Measurements from ENCODE around the gene CLCNKB. TPM values are rescaled to one million over a fixed set of nuclear protein-coding genes. Genes with fewer than 3 reads are reported as not detected.

The CLCNKB gene
- total RNA-seq, 2 experiments from 2014 or later, result not detected

GRCh38 chr1:16010837-16011236 lies 32.7 kb upstream of the CLCNKB start:
- H3K36me3 Mint-ChIP-seq, result no peaks in the 10 kb centered on the region

GRCh38 chr1:16011936-16012589 lies 31.5 kb upstream of the CLCNKB start:
- Mint-ChIP-seq H3K4me3 (peak overlapping the region; percentile 39), H3K36me3 (no peaks in the 10 kb centered on the region), H3K9me3 (no peaks in the 10 kb centered on the region), H3K27me3 (peaks cover 14% of the 10 kb centered on the region), H3K27ac (no peak overlapping the region), H3K4me1 (peaks cover 3% of the 10 kb centered on the region)
- ATAC-seq (ENCODE audit: low read depth) (no peak), DNase-seq (no peak)
- POLR2A ChIA-PET, result interaction anchor here (0.6 kb wide), 1 partner anchor 157 kb away, joined by 3 read pairs; no protein-coding TSS in a partner anchor

More at GRCh38 chr1:16010837-16011236, 32.7 kb upstream of the CLCNKB start:
- Mint-ChIP-seq H3K27ac (no peak overlapping the region), H3K4me1 (peaks cover 7% of the 10 kb centered on the region), H3K27me3 (peaks cover 14% of the 10 kb centered on the region), H3K4me3 (no peak overlapping the region), H3K9me3 (no peaks in the 10 kb centered on the region)
- DNase-seq, result no peak
- no peak for ATAC-seq (ENCODE audit: low read depth)
- POLR2A ChIA-PET, result no interaction called here

GRCh38 chr1:16012590-16013219 lies 30.9 kb upstream of the CLCNKB start:
- no peaks in the 10 kb centered on the region for H3K4me1 Mint-ChIP-seq
- H3K27me3 Mint-ChIP-seq, result peaks cover 14% of the 10 kb centered on the region
- POLR2A ChIA-PET, result interaction anchor here (0.6 kb wide), 1 partner anchor 156 kb away, joined by 3 read pairs; no protein-coding TSS in a partner anchor
- peak; percentile 37 for ATAC-seq (ENCODE audit: low read depth)
- H3K9me3 Mint-ChIP-seq, result no peaks in the 10 kb centered on the region
- H3K4me3 Mint-ChIP-seq, result peak overlapping the region; percentile 39
- peak; percentile 66 for DNase-seq
- no peak overlapping the region for H3K27ac Mint-ChIP-seq
- H3K36me3 Mint-ChIP-seq, result no peaks in the 10 kb centered on the region

- POLR2A ChIA-PET, result no interaction called here
- DNase-seq, result peak; percentile 48
- no peak overlapping the region for H3K4me3 Mint-ChIP-seq
Observed at GRCh38 chr1:16013220-16013907, 30.2 kb upstream of the CLCNKB start.

GRCh38 chr1:16013908-16014258 lies 29.7 kb upstream of the CLCNKB start:
- no peak for ATAC-seq (ENCODE audit: low read depth)
- Mint-ChIP-seq H3K4me3 (no peak overlapping the region), H3K27me3 (peaks cover 14% of the 10 kb centered on the region), H3K4me1 (no peaks in the 10 kb centered on the region), H3K36me3 (no peaks in the 10 kb centered on the region), H3K27ac (no peak overlapping the region), H3K9me3 (no peaks in the 10 kb centered on the region)
- DNase-seq, result no peak
- POLR2A ChIA-PET, result no interaction called here

More at GRCh38 chr1:16013220-16013907, 30.2 kb upstream of the CLCNKB start:
- H3K9me3 Mint-ChIP-seq, result no peaks in the 10 kb centered on the region
- ATAC-seq (ENCODE audit: low read depth), result peak; percentile 41
- H3K27me3 Mint-ChIP-seq, result peaks cover 14% of the 10 kb centered on the region
- no peaks in the 10 kb centered on the region for H3K36me3 Mint-ChIP-seq
- H3K27ac Mint-ChIP-seq, result peak overlapping the region; percentile 65
- H3K4me1 Mint-ChIP-seq, result no peaks in the 10 kb centered on the region

- Mint-ChIP-seq H3K27ac (no peak overlapping the region), H3K36me3 (no peaks in the 10 kb centered on the region), H3K9me3 (no peaks in the 10 kb centered on the region), H3K4me1 (no peaks in the 10 kb centered on the region), H3K27me3 (peaks cover 14% of the 10 kb centered on the region), H3K4me3 (no peak overlapping the region)
- POLR2A ChIA-PET, result no interaction called here
- no peak for ATAC-seq (ENCODE audit: low read depth)
- no peak for DNase-seq
Observed at GRCh38 chr1:16014509-16015482, 28.8 kb upstream of the CLCNKB start.

- Mint-ChIP-seq H3K4me1 (no peaks in the 10 kb centered on the region), H3K27ac (no peak overlapping the region), H3K4me3 (no peak overlapping the region), H3K27me3 (peaks cover 14% of the 10 kb centered on the region), H3K36me3 (no peaks in the 10 kb centered on the region), H3K9me3 (no peaks in the 10 kb centered on the region)
- DNase-seq (no peak), ATAC-seq (ENCODE audit: low read depth) (no peak)
- POLR2A ChIA-PET, result no interaction called here
Observed at GRCh38 chr1:16015491-16015890, 28.1 kb upstream of the CLCNKB start.

- Mint-ChIP-seq H3K9me3 (no peaks in the 10 kb centered on the region), H3K4me1 (no peaks in the 10 kb centered on the region), H3K27me3 (peaks cover 9% of the 10 kb centered on the region), H3K27ac (no peak overlapping the region), H3K36me3 (no peaks in the 10 kb centered on the region), H3K4me3 (no peak overlapping the region)
- no peak for ATAC-seq (ENCODE audit: low read depth)
- POLR2A ChIA-PET, result no interaction called here
- DNase-seq, result no peak
Observed at GRCh38 chr1:16015960-16016901, 27.4 kb upstream of the CLCNKB start.

GRCh38 chr1:16017076-16017460 lies 26.5 kb upstream of the CLCNKB start:
- Mint-ChIP-seq H3K27ac (no peak overlapping the region), H3K27me3 (peaks cover 7% of the 10 kb centered on the region), H3K9me3 (no peaks in the 10 kb centered on the region), H3K4me3 (no peak overlapping the region), H3K4me1 (no peaks in the 10 kb centered on the region), H3K36me3 (no peaks in the 10 kb centered on the region)
- ATAC-seq (ENCODE audit: low read depth) (no peak), DNase-seq (no peak)
- POLR2A ChIA-PET, result no interaction called here

- POLR2A ChIA-PET, result no interaction called here
Observed at GRCh38 chr1:16017461-16018303, 25.9 kb upstream of the CLCNKB start, which contains the start of gene HSPB7. Gene HSPB7, minus strand, starts transcription at chr1:16018043. Its CDS starts 80 bp downstream, at chr1:16017963.

GRCh38 chr1:16018308-16018707 lies 25.3 kb upstream of the CLCNKB start:
- ATAC-seq (ENCODE audit: low read depth) (no peak), DNase-seq (no peak)
- H3K27ac Mint-ChIP-seq, result no peak overlapping the region
- no peak overlapping the region for H3K4me3 Mint-ChIP-seq
- H3K27me3 Mint-ChIP-seq, result peaks cover 7% of the 10 kb centered on the region
- POLR2A ChIA-PET, result interaction anchor here (0.5 kb wide), 1 partner anchor 41 kb away, joined by 3 read pairs; no protein-coding TSS in a partner anchor
- no peaks in the 10 kb centered on the region for H3K9me3 Mint-ChIP-seq
- H3K4me1 Mint-ChIP-seq, result no peaks in the 10 kb centered on the region
- H3K36me3 Mint-ChIP-seq, result no peaks in the 10 kb centered on the region

More at GRCh38 chr1:16017461-16018303, 25.9 kb upstream of the CLCNKB start, which contains the start of gene HSPB7:
- Mint-ChIP-seq H3K27ac (no peak within 1 kb of the TSS), H3K4me1 (no peaks in the 10 kb centered on the region), H3K27me3 (peaks cover 7% of the 10 kb centered on the region), H3K4me3 (no peak within 1 kb of the TSS), H3K9me3 (no peaks in the 10 kb centered on the region), H3K36me3 (no peaks in the 10 kb centered on the region)
- DNase-seq, result no peak
- no peak for ATAC-seq (ENCODE audit: low read depth)
